ENCODE data around the gene CAPN10. TPM values are rescaled to one million over a fixed set of nuclear protein-coding genes. Genes with fewer than 3 reads are reported as not detected.

CAPN10 gene
- total RNA-seq, 1 donor from 2014 or later = 67.2 TPM

DNA sequence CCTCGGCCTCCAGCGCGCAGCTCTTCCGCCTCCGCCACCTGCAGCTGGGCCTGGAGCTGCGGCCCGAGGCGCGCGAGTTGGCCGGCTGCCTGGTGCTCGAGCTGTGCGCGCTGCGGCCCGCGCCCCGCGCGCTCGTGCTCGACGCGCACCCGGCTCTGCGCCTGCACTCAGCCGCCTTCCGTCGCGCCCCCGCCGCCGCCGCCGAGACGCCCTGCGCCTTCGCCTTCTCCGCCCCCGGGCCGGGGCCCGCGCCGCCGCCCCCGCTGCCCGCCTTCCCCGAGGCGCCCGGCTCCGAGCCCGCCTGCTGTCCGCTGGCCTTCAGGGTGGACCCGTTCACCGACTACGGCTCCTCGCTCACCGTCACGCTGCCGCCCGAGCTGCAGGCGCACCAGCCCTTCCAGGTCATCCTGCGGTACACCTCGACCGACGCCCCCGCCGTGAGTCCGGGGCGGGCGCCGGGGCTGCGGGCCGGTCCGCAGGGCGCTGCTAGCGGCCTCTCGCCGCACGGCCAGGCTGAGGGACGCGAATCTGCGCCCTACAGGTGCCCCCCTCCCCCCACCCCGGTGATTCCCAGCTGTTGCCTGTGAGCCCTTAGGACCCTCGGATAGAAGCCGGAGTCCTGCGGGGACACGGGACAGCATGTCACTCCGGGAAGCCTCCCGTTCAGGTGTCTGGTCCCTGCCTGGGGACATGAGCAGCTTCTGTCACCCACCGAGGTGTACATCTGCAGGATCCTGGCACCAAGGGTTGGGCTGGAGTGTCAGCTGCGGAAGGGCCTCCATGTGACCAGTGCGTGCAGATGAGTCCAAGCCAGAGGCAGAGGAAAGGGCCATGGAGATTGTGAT lies 17.6 kb upstream of the CAPN10 start:
- H3K27ac Mint-ChIP-seq = no peak overlapping the region
- H3K4me1 Mint-ChIP-seq (ENCODE audit: low read depth) = peaks cover 22% of the 10 kb centered on the region

DNA sequence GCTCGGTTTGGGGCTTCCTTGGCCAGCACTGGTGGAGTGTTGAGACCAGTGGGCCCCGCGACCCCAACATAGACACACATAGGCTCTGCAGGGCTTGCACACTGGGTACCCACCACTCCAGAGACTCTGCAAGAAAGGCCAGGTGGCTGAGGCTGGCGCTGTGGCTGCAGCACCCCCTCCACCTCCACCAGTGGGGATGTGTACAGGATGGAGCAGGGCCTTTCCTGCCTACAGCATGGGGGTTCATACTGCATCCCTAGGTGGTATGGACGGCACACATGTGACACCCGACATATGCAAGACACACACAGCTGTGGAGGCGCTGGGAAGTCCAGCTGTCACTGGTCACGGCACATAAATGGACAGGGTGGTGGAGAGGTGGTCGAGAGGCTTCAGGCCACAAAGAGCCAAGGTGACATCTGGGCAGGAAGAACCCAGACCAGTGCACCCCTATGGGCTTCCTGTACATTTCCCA lies 17.0 kb upstream of the CAPN10 start:
- Mint-ChIP-seq H3K36me3 (ENCODE audit: insufficient read depth) (peaks cover 1% of the 10 kb centered on the region), H3K9me3 (ENCODE audit: low read depth) (no peaks in the 10 kb centered on the region), H3K4me1 (ENCODE audit: low read depth) (peaks cover 22% of the 10 kb centered on the region), H3K4me3 (ENCODE audit: low read depth) (peak overlapping the region; percentile 78), H3K27ac (no peak overlapping the region), H3K27me3 (no peaks in the 10 kb centered on the region)
- TF ChIP-seq, protein P1, sequence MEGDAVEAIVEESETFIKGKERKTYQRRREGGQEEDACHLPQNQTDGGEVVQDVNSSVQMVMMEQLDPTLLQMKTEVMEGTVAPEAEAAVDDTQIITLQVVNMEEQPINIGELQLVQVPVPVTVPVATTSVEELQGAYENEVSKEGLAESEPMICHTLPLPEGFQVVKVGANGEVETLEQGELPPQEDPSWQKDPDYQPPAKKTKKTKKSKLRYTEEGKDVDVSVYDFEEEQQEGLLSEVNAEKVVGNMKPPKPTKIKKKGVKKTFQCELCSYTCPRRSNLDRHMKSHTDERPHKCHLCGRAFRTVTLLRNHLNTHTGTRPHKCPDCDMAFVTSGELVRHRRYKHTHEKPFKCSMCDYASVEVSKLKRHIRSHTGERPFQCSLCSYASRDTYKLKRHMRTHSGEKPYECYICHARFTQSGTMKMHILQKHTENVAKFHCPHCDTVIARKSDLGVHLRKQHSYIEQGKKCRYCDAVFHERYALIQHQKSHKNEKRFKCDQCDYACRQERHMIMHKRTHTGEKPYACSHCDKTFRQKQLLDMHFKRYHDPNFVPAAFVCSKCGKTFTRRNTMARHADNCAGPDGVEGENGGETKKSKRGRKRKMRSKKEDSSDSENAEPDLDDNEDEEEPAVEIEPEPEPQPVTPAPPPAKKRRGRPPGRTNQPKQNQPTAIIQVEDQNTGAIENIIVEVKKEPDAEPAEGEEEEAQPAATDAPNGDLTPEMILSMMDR (IDR thresholded peaks at IDR 0.05; ENCODE audit: unreplicated experiment) = no peak
- no peak for DNase-seq (ENCODE audit: low spot score, unreplicated experiment)

More for the DNA sequence above, 17.6 kb upstream of the CAPN10 start:
- Mint-ChIP-seq H3K9me3 (ENCODE audit: low read depth) (no peaks in the 10 kb centered on the region), H3K27me3 (no peaks in the 10 kb centered on the region), H3K4me3 (ENCODE audit: low read depth) (peak overlapping the region; percentile 78), H3K36me3 (ENCODE audit: insufficient read depth) (peaks cover 3% of the 10 kb centered on the region)
- peak; percentile 24 for DNase-seq (ENCODE audit: low spot score, unreplicated experiment)
- TF ChIP-seq, protein P1 (IDR thresholded peaks at IDR 0.05; ENCODE audit: unreplicated experiment) = no peak

DNA sequence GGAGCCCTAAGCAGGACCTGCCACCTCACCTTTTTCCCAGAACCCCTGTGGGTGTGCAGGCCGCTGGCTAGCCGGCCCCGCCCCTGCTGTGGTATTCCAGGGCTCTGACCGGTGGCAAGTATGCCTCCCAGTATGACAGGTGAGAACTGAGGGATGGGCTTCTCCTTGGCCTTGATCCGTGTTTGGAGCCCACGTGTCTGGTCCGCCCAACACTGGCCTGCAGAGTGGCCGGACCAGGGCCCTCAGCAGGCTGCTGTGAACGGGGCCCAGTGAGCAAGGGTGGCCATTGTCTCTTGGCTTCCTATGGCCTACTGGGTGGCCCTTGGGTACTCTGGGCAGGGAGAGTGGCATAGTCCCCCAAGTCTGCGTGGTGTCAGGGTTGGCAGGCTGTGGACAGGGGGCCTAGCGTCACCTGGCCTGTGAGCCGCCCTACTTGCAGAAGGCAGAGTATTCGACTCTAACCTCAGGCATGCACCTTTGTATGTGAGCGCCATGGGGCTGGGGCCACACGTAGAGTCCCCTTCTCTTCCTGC lies 16.5 kb upstream of the CAPN10 start:
- H3K36me3 Mint-ChIP-seq (ENCODE audit: insufficient read depth) = peaks cover 1% of the 10 kb centered on the region
- H3K4me1 Mint-ChIP-seq (ENCODE audit: low read depth) = peaks cover 18% of the 10 kb centered on the region
- no peaks in the 10 kb centered on the region for H3K27me3 Mint-ChIP-seq
- DNase-seq (ENCODE audit: low spot score, unreplicated experiment) = no peak
- TF ChIP-seq, protein P1 (IDR thresholded peaks at IDR 0.05; ENCODE audit: unreplicated experiment) = no peak
- peak overlapping the region; percentile 78 for H3K4me3 Mint-ChIP-seq (ENCODE audit: low read depth)
- no peak overlapping the region for H3K27ac Mint-ChIP-seq
- H3K9me3 Mint-ChIP-seq (ENCODE audit: low read depth) = no peaks in the 10 kb centered on the region

DNA sequence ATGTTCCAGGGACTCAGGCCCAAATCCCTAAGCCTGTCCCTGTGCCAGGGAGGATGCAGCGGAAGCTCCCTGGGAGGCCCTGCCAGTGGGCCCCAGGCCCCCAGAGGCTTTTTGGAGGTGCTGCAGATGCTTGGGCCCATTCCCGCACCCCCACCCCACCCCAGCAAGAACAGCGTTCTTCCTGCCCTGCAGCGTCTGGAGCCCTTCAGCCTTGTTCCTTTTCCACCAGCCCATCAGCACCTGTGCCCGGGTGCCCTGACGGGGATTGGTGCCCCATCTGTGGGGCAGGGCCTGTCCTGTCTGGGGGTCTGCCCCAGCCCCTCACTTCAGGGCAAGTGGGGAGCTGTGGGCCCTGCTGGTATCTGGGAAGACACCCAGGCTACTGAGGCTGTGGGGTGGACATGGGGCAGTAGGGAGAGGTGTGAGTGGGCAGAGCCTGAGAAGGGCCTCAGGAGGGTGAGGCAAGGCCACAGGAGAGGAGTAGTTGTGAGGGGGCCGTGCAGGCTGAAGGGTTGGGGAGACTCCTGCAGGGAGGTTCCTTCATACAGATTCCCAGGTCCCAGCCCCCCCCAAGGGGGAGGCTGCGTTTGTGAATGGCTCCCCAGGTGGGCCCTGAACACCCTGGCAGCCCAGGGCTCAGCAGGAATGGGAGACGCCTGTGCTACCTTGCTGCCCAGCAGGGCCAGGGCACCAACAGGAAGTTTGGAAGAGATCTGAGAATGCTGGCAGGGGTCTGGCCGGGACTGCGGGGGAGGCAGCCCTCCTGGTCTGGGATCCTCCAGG lies 15.8 kb upstream of the CAPN10 start:
- Mint-ChIP-seq H3K9me3 (ENCODE audit: low read depth) (no peaks in the 10 kb centered on the region), H3K27me3 (no peaks in the 10 kb centered on the region), H3K27ac (peak overlapping the region; percentile 23), H3K4me1 (ENCODE audit: low read depth) (peaks cover 13% of the 10 kb centered on the region), H3K36me3 (ENCODE audit: insufficient read depth) (peaks cover 1% of the 10 kb centered on the region), H3K4me3 (ENCODE audit: low read depth) (no peak overlapping the region)
- TF ChIP-seq, protein P1 (IDR thresholded peaks at IDR 0.05; ENCODE audit: unreplicated experiment) = no peak
- no peak for DNase-seq (ENCODE audit: low spot score, unreplicated experiment)
